ENCODE results near the gene COL5A1. TPM values are rescaled to one million over a fixed set of nuclear protein-coding genes. Genes with fewer than 3 reads are reported as not detected.
A peak's percentile ranks its signal among the peaks of the same experiment; 100 is the strongest.

The COL5A1 gene
- total RNA-seq, 1 experiment from 2014 or later = not detected

DNA sequence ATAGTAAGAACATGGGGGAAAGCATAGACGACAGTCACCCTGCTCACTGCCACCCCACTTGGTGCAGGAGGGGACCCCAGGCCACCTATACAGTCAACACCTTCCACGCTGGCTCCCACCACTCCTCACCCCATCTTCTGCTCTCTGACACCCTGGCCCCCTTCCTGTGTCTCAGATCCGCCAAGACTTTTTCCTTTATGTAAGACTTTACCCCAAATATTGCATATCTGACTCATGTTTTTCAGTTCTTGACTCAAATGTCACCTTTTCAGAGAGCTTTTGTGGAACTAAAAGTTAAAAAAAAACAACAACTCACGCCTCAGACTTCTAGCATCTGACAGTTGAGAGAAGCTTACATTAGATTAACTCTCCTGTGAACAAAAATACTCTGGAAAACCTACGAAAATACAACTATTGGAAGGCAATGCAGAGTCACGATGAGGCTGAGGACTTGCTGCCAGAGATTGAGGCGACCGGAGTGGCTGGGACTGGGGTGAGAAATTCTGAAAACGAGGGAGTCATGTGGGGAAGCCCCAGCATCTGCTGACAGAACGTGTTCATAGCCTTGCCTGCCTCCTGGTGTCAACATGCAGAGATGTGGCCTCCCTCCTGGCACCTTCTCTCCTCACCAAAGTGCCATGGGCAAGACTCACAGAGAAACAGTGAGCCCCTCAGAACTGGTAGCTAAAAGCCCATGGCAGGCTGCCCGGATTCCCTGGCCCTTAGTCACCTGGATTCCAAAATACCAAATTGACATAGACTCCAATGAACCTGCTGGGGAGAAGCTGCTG, 216.6 kb downstream of the COL5A1 start:
- intact Hi-C loops (cut with micrococcal nuclease) = loop anchor here (2.0 kb wide), 1 partner anchor 79 kb away; no protein-coding TSS in a partner anchor
- peaks cover 45% of the 10 kb centered on the region for H3K27me3 Mint-ChIP-seq (ENCODE audit: insufficient read depth, unreplicated experiment)
- BruUV-seq (replicated peaks) = no TSS peak
- TF ChIP-seq, protein P1, sequence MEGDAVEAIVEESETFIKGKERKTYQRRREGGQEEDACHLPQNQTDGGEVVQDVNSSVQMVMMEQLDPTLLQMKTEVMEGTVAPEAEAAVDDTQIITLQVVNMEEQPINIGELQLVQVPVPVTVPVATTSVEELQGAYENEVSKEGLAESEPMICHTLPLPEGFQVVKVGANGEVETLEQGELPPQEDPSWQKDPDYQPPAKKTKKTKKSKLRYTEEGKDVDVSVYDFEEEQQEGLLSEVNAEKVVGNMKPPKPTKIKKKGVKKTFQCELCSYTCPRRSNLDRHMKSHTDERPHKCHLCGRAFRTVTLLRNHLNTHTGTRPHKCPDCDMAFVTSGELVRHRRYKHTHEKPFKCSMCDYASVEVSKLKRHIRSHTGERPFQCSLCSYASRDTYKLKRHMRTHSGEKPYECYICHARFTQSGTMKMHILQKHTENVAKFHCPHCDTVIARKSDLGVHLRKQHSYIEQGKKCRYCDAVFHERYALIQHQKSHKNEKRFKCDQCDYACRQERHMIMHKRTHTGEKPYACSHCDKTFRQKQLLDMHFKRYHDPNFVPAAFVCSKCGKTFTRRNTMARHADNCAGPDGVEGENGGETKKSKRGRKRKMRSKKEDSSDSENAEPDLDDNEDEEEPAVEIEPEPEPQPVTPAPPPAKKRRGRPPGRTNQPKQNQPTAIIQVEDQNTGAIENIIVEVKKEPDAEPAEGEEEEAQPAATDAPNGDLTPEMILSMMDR (IDR thresholded peaks at IDR 0.05; ENCODE audit: unreplicated experiment) = no peak
- ChIA-PET CTCF (interaction anchor here (0.5 to 1.2 kb wide), 4 partner anchors 29 to 352 kb away, joined by 3 to 4 read pairs (median 3); no protein-coding TSS in a partner anchor), POLR2A (interaction anchor here (0.7 to 1.0 kb wide), 3 partner anchors 25 to 79 kb away, joined by 3 to 4 read pairs (median 3); no protein-coding TSS in a partner anchor)
- no peak overlapping the region for H3K27ac Mint-ChIP-seq (ENCODE audit: low read depth, unreplicated experiment)
- peaks cover 11% of the 10 kb centered on the region for H3K4me1 Mint-ChIP-seq (ENCODE audit: insufficient read depth, unreplicated experiment)
- H3K36me3 Mint-ChIP-seq (ENCODE audit: insufficient read depth, unreplicated experiment) = peaks cover 7% of the 10 kb centered on the region
- H3K4me3 Mint-ChIP-seq (ENCODE audit: unreplicated experiment) = no peak overlapping the region
- DNase-seq (ENCODE audit: unreplicated experiment) = peak; percentile 76
- H3K9me3 Mint-ChIP-seq (ENCODE audit: unreplicated experiment) = peaks cover 11% of the 10 kb centered on the region

DNA sequence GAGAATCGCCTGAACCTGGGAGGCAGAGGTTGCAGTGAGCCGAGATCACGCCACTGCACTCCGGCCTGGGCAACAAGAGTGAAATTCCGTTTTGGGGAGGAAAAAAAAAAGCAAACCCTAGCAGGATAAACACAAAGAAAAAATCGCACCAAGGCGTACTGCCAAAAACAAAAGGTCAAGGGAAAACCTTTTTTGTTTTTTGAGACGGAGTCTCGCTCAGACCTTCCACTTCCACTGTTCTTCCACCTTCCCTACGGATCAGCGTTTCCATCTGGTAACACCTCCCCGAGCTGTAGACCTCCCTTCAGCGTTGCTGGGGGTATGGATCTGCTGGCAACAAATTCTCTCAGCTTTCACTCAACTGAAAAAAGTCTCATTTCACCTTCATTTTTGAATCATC, 218.9 kb downstream of the COL5A1 start:
- ChIA-PET CTCF (interaction anchor here (0.6 kb wide), 1 partner anchor 33 kb away, joined by 3 read pairs; no protein-coding TSS in a partner anchor), POLR2A (no interaction called here)
- intact Hi-C loops (cut with micrococcal nuclease) = no loop called here
- TF ChIP-seq, protein P1 (IDR thresholded peaks at IDR 0.05; ENCODE audit: unreplicated experiment) = no peak
- H3K27ac Mint-ChIP-seq (ENCODE audit: low read depth, unreplicated experiment) = no peak overlapping the region
- no TSS peak for BruUV-seq (replicated peaks)
- H3K4me3 Mint-ChIP-seq (ENCODE audit: unreplicated experiment) = no peak overlapping the region
- H3K4me1 Mint-ChIP-seq (ENCODE audit: insufficient read depth, unreplicated experiment) = peaks cover 11% of the 10 kb centered on the region
- peaks cover 7% of the 10 kb centered on the region for H3K36me3 Mint-ChIP-seq (ENCODE audit: insufficient read depth, unreplicated experiment)
- H3K9me3 Mint-ChIP-seq (ENCODE audit: unreplicated experiment) = peaks cover 11% of the 10 kb centered on the region
- no peak for DNase-seq (ENCODE audit: unreplicated experiment)
- peaks cover 25% of the 10 kb centered on the region for H3K27me3 Mint-ChIP-seq (ENCODE audit: insufficient read depth, unreplicated experiment)

DNA sequence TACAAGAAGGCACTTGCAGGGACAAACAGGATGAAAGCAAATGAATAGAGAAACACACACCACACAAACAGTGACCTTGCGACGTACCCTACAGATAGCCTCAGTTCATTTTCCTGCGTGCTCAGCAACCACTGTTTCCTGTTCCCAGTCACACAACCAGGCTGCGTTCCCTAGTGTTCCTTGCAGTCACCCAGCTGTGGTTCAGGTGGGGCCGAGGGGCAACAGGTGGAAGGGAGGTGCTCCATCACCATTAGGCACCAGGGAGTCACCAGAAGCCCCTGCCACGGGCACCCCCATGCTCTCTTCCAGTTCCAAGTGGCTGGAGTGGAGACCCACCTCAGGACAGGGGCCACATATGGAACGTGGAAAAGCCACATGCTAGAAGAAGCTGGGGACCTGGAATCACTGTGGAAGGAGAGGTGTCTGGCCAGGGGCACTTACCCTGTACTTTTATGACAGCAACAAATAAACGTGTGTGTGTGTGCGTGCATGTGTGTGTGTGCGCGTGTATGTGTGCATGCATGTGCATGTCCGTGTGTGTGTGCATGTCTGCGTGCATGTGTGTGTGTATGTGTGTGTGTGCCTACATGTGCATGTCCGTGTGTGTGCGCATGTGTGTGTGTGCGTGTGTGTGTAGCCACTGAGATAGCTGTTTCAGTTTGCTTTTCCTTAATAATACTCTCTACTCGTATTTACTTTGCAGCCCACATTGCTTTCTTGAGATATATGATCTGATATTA, 220.2 kb downstream of the COL5A1 start:
- ChIA-PET POLR2A (no interaction called here), CTCF (interaction anchor here (0.6 kb wide), 1 partner anchor 551 kb away, joined by 4 read pairs; no protein-coding TSS in a partner anchor)
- no peak for DNase-seq (ENCODE audit: unreplicated experiment)
- TF ChIP-seq, protein P1 (IDR thresholded peaks at IDR 0.05; ENCODE audit: unreplicated experiment) = no peak
- no peak overlapping the region for H3K4me3 Mint-ChIP-seq (ENCODE audit: unreplicated experiment)
- no TSS peak for BruUV-seq (replicated peaks)
- peaks cover 11% of the 10 kb centered on the region for H3K9me3 Mint-ChIP-seq (ENCODE audit: unreplicated experiment)
- no peak overlapping the region for H3K27ac Mint-ChIP-seq (ENCODE audit: low read depth, unreplicated experiment)
- peaks cover 11% of the 10 kb centered on the region for H3K4me1 Mint-ChIP-seq (ENCODE audit: insufficient read depth, unreplicated experiment)
- H3K27me3 Mint-ChIP-seq (ENCODE audit: insufficient read depth, unreplicated experiment) = peaks cover 17% of the 10 kb centered on the region
- peaks cover 7% of the 10 kb centered on the region for H3K36me3 Mint-ChIP-seq (ENCODE audit: insufficient read depth, unreplicated experiment)
- intact Hi-C loops (cut with micrococcal nuclease) = no loop called here

DNA sequence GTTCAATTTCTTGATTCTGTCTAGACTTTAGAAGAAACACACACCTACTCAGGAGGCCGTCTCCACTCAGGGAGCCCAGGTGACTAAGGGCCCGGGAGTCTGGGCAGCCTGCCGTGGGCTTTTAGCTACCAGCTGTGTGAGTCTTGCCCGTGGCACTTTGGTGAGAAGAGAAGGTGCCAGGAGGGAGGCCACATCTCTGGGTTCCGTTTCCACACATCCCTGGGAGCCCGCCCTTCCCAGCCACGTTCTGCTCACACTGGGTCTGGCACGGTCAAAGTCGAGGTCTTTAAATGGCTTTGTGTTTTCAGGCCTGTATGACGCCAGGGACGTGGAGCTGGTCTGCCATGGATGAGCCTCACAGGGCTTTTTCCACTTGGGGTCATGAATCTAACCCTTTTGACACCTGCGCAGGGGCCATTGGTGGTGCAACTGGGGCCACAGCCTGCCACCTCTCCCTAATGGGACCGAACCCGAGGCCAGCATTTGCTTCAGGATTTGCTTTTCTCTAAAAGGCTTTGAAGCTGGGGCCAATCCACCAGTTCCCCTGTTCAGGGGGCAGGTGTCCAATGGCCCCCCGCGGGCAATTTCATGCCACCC, 221.8 kb downstream of the COL5A1 start:
- BruUV-seq (replicated peaks) = no TSS peak
- CTCF ChIA-PET = no interaction called here
- intact Hi-C loops (cut with micrococcal nuclease) = no loop called here
- TF ChIP-seq, protein P1 (IDR thresholded peaks at IDR 0.05; ENCODE audit: unreplicated experiment) = no peak
- H3K27me3 Mint-ChIP-seq (ENCODE audit: insufficient read depth, unreplicated experiment) = peaks cover 17% of the 10 kb centered on the region
- no peak overlapping the region for H3K27ac Mint-ChIP-seq (ENCODE audit: low read depth, unreplicated experiment)
- H3K4me3 Mint-ChIP-seq (ENCODE audit: unreplicated experiment) = no peak overlapping the region
- POLR2A ChIA-PET = interaction anchor here (0.9 kb wide), 1 partner anchor 33 kb away, joined by 3 read pairs; no protein-coding TSS in a partner anchor
- H3K9me3 Mint-ChIP-seq (ENCODE audit: unreplicated experiment) = peaks cover 11% of the 10 kb centered on the region
- DNase-seq (ENCODE audit: unreplicated experiment) = no peak
- H3K36me3 Mint-ChIP-seq (ENCODE audit: insufficient read depth, unreplicated experiment) = peaks cover 7% of the 10 kb centered on the region
- H3K4me1 Mint-ChIP-seq (ENCODE audit: insufficient read depth, unreplicated experiment) = peaks cover 7% of the 10 kb centered on the region

Data from MCF 10A (cell line).